ENCODE data around the gene HTT.
A peak's percentile ranks its signal among the peaks of the same experiment; 100 is the strongest.

Gene HTT

DNA sequence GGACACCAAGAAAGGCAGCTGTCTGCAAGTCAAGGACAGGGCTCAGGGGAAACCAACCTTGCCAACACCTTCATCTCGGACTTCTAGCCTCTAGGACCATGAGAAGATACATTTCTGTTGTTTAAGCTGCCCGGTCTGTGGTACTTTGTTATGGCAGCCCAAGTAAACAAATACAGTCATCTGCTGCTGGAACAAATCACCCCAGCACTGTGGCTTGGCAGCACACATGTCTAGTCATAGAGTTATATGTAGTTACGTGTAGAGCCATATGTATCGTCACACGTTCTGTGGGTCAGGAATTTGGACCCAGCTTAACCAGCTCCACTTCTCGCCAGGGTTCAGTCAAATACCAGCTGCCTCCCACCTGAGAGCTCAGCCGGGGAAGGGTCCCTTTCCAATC, 2.7 kb upstream of the HTT start:
- H3K4me3 ChIP-seq (ENCODE audit: control insufficient read depth, low read depth, low read length): no peak overlapping the region
- TF ChIP-seq, protein P1, sequence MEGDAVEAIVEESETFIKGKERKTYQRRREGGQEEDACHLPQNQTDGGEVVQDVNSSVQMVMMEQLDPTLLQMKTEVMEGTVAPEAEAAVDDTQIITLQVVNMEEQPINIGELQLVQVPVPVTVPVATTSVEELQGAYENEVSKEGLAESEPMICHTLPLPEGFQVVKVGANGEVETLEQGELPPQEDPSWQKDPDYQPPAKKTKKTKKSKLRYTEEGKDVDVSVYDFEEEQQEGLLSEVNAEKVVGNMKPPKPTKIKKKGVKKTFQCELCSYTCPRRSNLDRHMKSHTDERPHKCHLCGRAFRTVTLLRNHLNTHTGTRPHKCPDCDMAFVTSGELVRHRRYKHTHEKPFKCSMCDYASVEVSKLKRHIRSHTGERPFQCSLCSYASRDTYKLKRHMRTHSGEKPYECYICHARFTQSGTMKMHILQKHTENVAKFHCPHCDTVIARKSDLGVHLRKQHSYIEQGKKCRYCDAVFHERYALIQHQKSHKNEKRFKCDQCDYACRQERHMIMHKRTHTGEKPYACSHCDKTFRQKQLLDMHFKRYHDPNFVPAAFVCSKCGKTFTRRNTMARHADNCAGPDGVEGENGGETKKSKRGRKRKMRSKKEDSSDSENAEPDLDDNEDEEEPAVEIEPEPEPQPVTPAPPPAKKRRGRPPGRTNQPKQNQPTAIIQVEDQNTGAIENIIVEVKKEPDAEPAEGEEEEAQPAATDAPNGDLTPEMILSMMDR (conservative IDR thresholded peaks at IDR 0.05; ENCODE audit: control insufficient read depth, insufficient read depth, low read depth, low read length): no peak
- DNase-seq (ENCODE audit: low read depth): peak; percentile 55

DNA sequence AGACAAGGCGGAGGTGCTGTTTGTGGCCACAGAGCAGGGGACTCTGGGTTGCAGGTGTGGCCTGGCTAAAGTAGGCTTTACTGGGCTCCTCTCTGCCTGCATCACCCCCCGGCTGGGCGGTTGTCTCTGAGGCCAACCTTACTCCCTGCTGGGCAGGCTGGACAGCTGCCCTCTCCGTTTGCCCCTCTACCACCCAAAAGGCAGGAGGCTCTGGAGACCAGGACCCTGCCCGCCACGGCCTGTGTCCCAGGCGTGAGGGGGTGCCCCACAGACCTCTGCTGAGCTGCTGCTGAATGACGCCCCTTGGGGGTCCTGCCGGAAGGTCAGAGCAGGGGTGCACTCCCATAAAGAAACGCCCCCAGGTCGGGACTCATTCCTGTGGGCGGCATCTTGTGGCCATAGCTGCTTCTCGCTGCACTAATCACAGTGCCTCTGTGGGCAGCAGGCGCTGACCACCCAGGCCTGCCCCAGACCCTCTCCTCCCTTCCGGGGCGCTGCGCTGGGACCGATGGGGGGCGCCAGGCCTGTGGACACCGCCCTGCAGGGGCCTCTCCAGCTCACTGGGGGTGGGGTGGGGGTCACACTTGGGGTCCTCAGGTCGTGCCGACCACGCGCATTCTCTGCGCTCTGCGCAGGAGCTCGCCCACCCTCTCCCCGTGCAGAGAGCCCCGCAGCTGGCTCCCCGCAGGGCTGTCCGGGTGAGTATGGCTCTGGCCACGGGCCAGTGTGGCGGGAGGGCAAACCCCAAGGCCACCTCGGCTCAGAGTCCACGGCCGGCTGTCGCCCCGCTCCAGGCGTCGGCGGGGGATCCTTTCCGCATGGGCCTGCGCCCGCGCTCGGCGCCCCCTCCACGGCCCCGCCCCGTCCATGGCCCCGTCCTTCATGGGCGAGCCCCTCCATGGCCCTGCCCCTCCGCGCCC, 1.1 kb upstream of the HTT start:
- peak overlapping the region; percentile 59 for H3K4me3 ChIP-seq (ENCODE audit: control insufficient read depth, low read depth, low read length)
- no peak for DNase-seq (ENCODE audit: low read depth)
- TF ChIP-seq, protein P1 (conservative IDR thresholded peaks at IDR 0.05; ENCODE audit: control insufficient read depth, insufficient read depth, low read depth, low read length): no peak

DNA sequence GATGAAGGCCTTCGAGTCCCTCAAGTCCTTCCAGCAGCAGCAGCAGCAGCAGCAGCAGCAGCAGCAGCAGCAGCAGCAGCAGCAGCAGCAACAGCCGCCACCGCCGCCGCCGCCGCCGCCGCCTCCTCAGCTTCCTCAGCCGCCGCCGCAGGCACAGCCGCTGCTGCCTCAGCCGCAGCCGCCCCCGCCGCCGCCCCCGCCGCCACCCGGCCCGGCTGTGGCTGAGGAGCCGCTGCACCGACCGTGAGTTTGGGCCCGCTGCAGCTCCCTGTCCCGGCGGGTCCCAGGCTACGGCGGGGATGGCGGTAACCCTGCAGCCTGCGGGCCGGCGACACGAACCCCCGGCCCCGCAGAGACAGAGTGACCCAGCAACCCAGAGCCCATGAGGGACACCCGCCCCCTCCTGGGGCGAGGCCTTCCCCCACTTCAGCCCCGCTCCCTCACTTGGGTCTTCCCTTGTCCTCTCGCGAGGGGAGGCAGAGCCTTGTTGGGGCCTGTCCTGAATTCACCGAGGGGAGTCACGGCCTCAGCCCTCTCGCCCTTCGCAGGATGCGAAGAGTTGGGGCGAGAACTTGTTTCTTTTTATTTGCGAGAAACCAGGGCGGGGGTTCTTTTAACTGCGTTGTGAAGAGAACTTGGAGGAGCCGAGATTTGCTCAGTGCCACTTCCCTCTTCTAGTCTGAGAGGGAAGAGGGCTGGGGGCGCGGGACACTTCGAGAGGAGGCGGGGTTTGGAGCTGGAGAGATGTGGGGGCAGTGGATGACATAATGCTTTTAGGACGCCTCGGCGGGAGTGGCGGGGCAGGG, 568 bp downstream of the HTT start:
- H3K4me3 ChIP-seq (ENCODE audit: control insufficient read depth, low read depth, low read length): peak overlapping the region; percentile 86
- DNase-seq (ENCODE audit: low read depth): peak; percentile 52
- TF ChIP-seq, protein P1 (conservative IDR thresholded peaks at IDR 0.05; ENCODE audit: control insufficient read depth, insufficient read depth, low read depth, low read length): no peak

DNA sequence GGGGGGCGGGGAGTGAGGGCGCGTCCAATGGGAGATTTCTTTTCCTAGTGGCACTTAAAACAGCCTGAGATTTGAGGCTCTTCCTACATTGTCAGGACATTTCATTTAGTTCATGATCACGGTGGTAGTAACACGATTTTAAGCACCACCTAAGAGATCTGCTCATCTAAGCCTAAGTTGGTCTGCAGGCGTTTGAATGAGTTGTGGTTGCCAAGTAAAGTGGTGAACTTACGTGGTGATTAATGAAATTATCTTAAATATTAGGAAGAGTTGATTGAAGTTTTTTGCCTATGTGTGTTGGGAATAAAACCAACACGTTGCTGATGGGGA, 1.1 kb downstream of the HTT start:
- TF ChIP-seq, protein P1 (conservative IDR thresholded peaks at IDR 0.05; ENCODE audit: control insufficient read depth, insufficient read depth, low read depth, low read length): no peak

DNA sequence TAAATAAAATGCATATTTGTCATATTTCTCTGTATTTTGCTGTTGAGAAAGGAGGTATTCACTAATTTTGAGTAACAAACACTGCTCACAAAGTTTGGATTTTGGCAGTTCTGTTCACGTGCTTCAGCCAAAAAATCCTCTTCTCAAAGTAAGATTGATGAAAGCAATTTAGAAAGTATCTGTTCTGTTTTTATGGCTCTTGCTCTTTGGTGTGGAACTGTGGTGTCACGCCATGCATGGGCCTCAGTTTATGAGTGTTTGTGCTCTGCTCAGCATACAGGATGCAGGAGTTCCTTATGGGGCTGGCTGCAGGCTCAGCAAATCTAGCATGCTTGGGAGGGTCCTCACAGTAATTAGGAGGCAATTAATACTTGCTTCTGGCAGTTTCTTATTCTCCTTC, 3.3 kb downstream of the HTT start:
- H3K4me3 ChIP-seq (ENCODE audit: control insufficient read depth, low read depth, low read length): no peak overlapping the region
- TF ChIP-seq, protein P1 (conservative IDR thresholded peaks at IDR 0.05; ENCODE audit: control insufficient read depth, insufficient read depth, low read depth, low read length): no peak
- no peak for DNase-seq (ENCODE audit: low read depth)

More for the DNA sequence above, 1.1 kb downstream of the HTT start:
- H3K4me3 ChIP-seq (ENCODE audit: control insufficient read depth, low read depth, low read length): peak overlapping the region; percentile 86
- DNase-seq (ENCODE audit: low read depth): no peak

DNA sequence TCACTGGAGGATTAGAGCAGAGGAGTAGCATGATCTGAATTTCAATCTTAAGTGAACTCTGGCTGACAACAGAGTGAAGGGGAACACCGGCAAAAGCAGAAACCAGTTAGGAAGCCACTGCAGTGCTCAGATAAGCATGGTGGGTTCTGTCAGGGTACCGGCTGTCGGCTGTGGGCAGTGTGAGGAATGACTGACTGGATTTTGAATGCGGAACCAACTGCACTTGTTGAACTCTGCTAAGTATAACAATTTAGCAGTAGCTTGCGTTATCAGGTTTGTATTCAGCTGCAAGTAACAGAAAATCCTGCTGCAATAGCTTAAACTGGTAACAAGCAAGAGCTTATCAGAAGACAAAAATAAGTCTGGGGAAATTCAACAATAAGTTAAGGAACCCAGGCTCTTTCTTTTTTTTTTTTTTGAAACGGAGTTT, 5.2 kb downstream of the HTT start:
- no peak overlapping the region for H3K4me3 ChIP-seq (ENCODE audit: control insufficient read depth, low read depth, low read length)
- no peak for DNase-seq (ENCODE audit: low read depth)
- TF ChIP-seq, protein P1 (conservative IDR thresholded peaks at IDR 0.05; ENCODE audit: control insufficient read depth, insufficient read depth, low read depth, low read length): no peak

Data from fibroblast of mammary gland (primary cell).